Renal cortex interstitium (tissue), 11 donors: ENCODE results near the gene LRIT1. TPM values are rescaled to one million over a fixed set of nuclear protein-coding genes. Genes with fewer than 3 reads are reported as not detected.
A peak's percentile ranks its signal among the peaks of the same experiment; 100 is the strongest.

ENCODE experiments used
- DNase-seq, 11 donors: peaks; one replicate each; pipeline ENCODE4 v3.0.0-alpha.2; 2013; ENCODE audit warnings: low read depth in 9 of 11, low spot score in 4 of 11; ENCODE audit errors: extremely low read depth in 1 of 11
- polyA plus RNA-seq, 3 donors: library from polyadenylated mRNA; unstranded; fragments of 120-200 nt; gene quantifications; one replicate each; pipeline ENCODE4 v1.2.1, GENCODE V29; 2013; ENCODE audit not compliant: insufficient read length in 3 of 3

LRIT1 gene
- polyA plus RNA-seq, 3 donors, result not detected

DNA sequence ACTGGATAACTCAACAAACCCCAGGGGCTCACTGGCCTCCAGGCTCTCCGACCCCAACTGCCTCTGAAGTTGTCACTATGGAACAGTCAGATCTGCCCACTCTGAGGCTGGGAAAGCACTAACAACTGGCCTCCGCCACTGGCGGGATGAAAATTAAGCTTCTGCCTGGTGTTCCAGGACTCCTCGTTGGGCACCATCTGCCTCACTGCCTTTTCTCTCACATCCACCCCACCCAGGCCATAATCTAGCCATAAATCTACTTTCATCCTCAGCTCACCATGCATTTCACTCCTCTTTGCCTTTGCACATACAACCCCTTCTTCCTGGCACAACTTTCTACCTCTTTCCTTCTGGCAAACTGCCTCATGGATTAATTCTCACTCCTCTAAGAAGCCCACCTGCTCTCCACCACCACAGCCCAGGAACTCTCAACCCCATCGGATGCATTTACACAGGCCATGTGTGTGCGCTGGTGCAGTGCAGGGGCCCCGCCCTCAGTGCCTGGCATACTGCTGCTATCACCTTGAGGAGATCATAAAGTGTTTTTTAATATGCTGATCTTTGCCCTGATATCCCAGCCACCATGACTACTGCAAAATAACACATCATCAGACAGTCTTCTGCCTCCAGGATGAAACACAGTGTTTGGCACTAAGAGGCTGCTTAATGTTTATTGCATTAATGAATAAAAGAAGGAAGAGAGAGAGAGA lies 43.0 kb downstream of the LRIT1 start:
- no peak for DNase-seq

DNA sequence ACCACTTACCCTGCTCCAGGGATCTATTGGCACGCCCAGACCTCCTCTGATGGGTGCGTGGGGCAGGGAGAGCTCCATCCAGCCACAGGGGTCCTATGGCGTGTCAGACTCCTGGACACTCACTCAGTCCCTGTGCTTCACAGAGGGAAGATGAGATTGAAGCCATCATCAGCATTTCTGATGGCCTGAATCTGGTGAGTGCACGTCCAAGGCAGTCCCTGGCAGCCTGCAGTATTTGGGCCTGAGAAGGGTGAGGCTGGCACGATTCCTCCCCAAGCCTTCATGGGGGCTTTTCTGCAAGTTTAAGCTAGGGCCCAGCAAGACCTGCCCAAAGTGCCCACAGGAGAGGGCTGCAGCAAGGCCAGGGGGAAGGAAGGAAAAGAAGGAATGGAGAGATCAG lies 43.7 kb downstream of the LRIT1 start:
- no peak for DNase-seq

DNA sequence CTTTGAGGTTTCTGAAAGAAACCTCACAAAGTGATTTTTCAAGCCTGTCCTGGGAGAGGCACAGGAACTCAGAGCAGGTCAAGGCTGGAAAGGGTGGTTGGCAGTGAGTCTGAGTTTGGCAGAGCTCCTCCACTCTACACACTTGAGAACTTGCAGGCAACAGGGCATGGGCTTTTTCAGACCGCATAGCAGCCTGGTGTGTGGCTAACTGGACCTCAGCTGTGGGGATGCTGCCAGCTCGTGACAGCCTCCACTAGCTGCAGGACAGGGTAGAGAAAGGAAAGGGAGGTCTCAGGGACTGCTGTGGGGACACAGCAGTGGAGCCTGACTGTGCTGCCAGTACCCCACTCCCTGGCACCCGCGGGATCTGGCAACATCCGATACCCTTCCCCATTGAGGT lies 44.4 kb downstream of the LRIT1 start:
- DNase-seq, result no peak

DNA sequence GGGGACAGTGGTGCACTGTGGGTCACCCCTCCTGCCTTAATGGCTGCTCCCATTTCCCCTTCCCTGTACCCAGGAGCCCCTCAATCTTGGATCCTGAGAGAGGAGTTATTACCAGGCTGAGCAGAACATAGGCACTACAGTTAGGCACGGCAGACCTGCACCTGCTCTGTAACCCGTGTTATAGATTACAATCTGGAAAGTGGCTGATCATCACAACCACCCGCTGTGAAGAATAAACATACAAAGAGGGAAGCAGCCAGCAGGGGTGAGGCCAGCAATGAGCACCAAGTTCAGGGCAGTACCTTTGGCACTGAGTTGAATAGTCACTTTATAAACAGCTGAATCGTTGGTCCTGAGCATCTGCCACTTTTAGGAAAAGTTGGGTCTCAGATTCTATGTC lies 45.3 kb downstream of the LRIT1 start:
- no peak for DNase-seq

DNA sequence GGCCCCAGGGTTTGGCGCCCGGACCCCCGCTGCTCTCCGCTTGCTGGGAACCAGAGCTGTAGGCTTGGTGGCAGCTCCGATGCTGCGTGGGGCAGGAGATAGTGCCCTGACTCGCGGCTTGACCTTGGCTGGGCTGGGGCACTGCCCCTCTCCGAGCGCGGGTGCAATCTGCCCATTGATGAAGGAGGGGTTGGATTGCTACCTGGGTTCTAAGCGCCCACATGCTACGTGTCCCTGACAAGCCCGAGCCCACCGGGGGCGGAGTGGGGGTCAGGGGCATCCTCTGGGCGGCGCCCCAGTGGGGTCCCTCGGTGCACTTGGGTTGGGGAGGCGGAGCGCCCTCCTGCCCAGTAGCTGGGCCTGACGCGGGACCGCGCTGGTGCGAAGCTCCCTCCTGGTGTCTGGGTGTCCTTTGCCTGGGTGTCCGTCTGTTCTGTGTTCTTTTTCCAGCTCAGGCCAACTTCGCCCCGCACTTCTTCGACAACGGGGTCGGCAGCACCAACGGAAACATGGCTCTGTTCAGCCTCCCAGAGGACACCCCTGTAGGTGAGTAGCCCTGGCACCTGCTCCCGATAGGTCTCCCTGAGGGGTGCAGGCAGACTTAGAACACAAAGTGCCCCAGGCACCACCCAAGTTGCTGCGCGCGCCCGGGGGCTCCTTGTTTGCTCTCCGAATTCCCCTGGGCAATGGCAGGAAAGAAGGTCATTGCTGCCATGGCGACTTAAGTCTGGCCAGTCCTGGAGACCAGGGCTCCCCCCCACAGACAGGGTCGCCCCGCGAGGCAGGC lies 46.1 kb downstream of the LRIT1 start:
- DNase-seq, result no peak

DNA sequence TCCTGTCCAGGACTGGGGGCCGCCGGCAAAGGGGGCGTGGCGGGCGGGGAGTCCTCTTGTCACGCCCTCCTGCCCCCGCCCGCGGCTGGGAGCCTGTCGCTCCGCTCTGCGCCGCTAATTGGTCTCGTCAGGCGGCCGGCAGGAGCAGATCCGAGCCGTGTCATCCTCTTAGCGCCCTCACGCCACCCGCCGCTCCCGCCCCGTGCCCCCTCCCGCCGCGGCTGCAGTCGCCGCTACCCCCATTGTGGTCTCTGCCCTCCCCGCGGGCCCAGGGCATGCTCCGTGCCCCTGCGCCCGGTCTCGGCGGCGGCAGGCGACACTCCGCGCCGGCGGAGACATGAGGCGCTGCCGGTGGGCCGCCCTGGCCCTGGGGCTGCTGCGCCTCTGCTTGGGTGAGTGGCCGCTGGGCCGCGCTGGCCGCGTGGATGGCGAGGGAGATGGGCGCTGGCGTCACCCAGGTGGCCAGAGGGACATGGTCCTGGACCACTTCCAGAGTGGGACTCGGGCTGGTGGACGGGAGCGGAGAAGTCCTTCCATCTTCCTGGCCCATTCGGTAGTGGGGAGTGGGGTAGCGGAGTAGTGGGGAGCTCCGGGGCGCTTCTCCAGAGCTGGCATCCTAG lies 46.8 kb downstream of the LRIT1 start, which contains the start of gene CDHR1:
TSS of gene CDHR1 (plus strand) at position 114 of the 620 bp plus-strand sequence. CDS start at position 338, 224 bp downstream.
- peak in 3 of 11 donors; percentile 4 to 31 (median 18) for DNase-seq

DNA sequence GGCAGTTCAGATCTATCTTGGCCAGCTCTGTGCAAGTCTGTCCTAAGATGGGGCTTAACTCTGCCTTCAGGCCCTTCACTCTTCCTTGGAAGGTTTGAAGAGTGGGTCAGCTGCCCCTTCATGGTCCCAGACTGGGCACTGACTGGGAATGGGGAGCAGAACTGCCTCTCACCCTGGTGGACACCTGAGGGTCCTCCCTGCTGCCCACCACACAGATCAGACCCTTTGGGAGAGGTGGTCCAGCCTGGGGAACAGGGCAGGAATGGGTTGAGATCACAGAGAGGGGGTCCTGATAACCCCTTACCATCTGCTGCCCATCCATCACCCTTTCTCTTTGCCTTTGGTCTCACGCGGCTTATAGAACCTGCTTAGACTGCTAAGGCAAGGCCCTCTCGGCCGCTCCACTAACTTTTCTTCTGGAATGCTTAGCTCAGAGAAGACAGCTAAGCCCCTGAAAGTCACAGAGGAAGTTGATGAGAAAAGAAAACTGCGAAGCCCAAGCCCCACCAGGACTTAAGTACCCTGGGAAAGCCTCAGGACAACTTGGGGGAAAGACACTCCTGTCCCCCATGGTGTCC lies 47.4 kb downstream of the LRIT1 start:
- DNase-seq, result peak in 1 of 11 donors; percentile 1

DNA sequence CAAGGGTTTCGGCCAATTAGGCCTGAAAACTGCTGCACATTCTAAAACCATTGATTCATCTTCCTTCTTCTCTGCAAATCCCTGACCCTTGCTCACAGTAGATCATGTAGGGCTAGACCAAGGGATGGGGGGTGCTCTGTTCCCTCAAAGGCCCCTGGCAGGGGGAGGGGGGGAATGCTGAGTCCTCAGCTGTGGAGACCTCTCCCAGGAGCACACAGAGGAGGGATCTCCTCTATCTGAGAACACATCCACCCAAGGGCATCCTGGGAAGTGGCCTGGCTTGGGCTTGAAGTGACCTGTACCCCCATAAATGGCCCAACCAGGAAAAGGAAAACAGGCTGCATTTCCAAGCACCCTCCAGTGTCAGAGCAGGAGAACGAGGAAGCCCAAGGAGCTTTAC lies 48.0 kb downstream of the LRIT1 start:
- DNase-seq, result no peak

DNA sequence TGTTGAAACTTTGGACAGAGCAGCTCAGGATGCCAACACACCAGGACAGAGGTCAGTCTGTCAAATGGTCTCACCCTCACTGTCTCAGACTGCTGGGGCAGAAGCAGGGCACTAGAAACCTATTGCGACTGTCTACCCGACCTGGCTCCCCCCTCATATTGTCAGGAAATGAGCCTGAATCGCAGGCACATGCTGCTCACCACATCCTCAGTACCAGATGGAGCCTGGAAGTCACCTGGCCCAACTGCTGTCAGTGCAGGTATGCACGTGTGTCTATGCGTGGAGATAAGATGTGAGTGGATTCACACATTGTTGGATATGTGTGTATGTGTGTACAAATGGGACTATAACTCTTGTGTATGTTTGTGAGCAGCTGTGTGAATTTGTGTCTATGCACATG lies 50.2 kb downstream of the LRIT1 start:
- no peak for DNase-seq

DNA sequence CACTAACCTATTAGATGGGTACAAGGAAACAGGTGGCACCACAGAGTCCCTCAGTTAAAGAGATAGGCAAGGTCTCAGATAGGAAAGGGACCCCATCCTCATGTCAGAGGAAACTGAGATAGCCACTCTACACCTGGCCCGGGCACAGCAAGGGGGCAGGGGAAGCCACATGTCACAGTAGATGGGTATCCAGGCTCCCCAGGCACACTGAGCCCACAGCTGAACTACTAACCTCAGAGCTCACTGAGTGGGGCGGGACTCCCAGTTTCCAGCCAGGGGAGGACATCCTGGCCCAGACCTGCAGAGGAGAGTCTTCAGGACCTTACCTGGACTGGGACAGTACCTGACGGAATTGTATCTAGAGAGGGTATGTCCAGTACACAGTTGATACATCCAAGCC lies 50.7 kb downstream of the LRIT1 start:
- no peak for DNase-seq

DNA sequence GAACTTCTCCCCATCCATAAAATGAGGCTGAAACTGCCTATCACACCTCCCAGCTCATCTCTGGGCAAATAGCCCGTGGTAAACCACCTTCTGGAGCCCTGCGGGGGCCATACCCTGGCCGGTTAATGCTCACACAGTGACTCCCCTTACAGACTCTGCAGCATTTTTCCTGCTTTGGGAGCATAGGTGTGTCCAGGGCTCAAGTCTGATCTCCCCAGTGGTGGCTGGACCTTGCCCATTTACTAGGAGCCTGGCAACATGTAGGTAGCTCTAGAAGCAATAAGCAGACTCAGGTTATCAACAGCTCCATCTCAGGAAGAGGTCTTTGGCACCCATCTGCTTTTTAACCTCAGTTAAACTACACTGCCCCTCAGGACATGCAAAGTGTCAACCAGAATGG lies 52.5 kb downstream of the LRIT1 start:
- no peak for DNase-seq

DNA sequence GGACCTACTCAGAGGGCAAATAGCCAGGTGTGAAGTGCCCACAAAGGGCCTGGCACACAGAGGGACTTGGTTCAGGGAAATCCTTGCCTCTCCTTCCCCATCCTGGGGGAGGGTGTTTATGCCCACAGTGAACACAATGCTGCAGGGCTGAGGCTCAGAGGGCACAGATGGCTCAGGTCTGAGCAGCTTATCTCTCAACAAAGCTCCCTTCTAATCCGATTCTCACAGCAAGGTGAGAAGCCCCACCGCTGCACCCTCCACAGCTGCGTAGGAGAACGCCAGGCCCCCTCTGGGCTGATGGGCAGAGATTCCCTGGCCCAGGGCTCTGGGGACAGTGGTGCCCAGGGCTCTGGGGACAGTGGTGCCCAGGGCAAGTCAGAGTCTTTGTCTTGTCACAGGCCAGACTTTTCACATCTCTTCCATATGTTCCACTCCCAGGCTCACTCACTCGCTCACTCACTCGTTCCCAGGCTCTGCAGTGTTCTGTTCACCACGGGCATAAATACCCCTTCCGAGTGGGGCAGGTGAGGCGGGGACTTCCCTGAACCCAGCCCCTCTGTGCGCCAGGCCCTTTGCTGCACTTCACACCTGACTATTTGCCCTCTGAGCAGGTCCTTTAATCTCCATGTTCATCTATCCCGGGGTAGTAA lies 55.7 kb downstream of the LRIT1 start:
- DNase-seq, result no peak

DNA sequence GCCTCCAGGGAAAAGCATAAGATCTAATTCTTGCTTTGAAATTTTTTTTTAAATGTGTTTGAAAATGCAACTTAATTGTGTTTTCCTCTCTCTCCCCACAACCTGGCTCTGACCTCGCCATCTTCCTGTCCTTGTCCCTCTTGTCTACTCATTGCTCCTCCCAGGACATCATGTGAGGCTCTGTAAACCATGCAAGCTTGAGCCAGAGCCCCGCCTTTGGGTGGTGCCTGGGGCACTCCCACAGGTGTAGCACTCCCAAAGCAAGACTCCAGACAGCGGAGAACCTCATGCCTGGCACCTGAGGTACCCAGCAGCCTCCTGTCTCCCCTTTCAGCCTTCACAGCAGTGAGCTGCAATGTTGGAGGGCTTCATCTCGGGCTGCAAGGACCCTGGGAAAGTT lies 56.8 kb downstream of the LRIT1 start:
- no peak for DNase-seq

DNA sequence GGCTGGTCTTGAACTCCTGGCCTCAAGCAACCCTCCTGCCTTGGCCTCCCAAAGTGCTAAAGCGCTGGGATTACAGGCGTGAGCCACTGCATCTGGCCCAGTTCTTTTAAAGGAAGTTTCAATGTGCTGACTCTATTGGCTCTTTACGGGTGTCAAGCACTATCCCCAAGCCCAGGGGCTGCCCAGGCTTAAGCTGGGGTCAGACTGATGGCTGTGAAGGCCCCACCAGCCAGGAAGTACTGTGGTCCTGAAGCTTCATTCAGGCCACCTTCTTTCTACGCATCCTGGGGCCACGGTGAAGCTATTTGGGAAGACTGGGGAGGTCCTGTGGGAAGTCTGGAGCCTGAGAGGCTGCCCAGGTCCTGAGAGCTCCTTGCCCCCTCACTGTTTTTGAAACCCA lies 59.7 kb downstream of the LRIT1 start:
- no peak for DNase-seq

Other genes with a start within 250 kb of the LRIT1 start
- gene GHITM, start 102.0 kb downstream of the LRIT1 start, polyA plus RNA-seq, result 100 to 1,000 TPM; 163 to 183 (median 167) TPM
- gene GPR15LG, start 67.7 kb downstream of the LRIT1 start, polyA plus RNA-seq, result under 1 TPM; 0.17 to 0.53 (median 0.40) TPM
- gene CDHR1, start 47.0 kb downstream of the LRIT1 start, polyA plus RNA-seq, result under 1 TPM; 0.54 to 0.73 (median 0.73) TPM
- not detected for gene LRIT2, start 16.0 kb downstream of the LRIT1 start, polyA plus RNA-seq
- gene RGR, start 3.5 kb upstream of the LRIT1 start, polyA plus RNA-seq, result under 1 TPM in 1 of 3 donors, not detected in 2; 0.23 TPM
- 10 to 100 TPM; 25.9 to 28.6 (median 28.6) TPM for gene CCSER2, start 87.0 kb upstream of the LRIT1 start, polyA plus RNA-seq